A673 (cell line): ENCODE data around the gene THOP1. TPM values are rescaled to one million over a fixed set of nuclear protein-coding genes. Genes with fewer than 3 reads are reported as not detected.

Experiments
- BruUV-seq: library from RNA; stranded (reverse); fragments of 400-500 nt; replicated peaks from 2 replicates; lab custom pipeline; 2021; lab: Mats Ljungman, UMichigan
- CTCF ChIA-PET: fragments of 300-600 bp; sonication (Branson Sonifier 250); formaldehyde crosslinking; loops from one replicate; lab custom pipeline; 2022; ENCODE audit warnings: antibody characterized with exemption; lab: Charles Lee
- POLR2A ChIA-PET: fragments of 300-600 bp; sonication (Branson Sonifier 250); formaldehyde crosslinking; loops from one replicate; lab custom pipeline; 2022; ENCODE audit warnings: antibody characterized with exemption; ENCODE audit not compliant: low non-redundant PET; lab: Charles Lee
- DNase-seq: peaks from one replicate; pipeline ENCODE4 v3.0.0-alpha.2; 2015; ENCODE audit warnings: low spot score
- H3K27ac ChIP-seq: fragments of 200-600 bp; sonication (generic); 2 replicates; pipeline ENCODE4 v1.5.1; 2016; ENCODE audit warnings: mixed run types, low read depth, mild to moderate bottlenecking, mixed read lengths, antibody characterized with exemption, low read length; ENCODE audit not compliant: poor library complexity, severe bottlenecking
- H3K27me3 ChIP-seq: fragments of 200-600 bp; sonication (generic); replicated peaks from 2 replicates; pipeline ENCODE4 v1.6.1; 2017; ENCODE audit warnings: mixed run types, low read depth, mild to moderate bottlenecking, mixed read lengths, antibody characterized with exemption, low read length; ENCODE audit not compliant: insufficient read depth, poor library complexity
- H3K36me3 ChIP-seq: fragments of 200-600 bp; sonication (generic); 2 replicates; pipeline ENCODE4 v1.6.1; 2016; ENCODE audit warnings: mixed run types, mild to moderate bottlenecking, mixed read lengths, antibody characterized with exemption, low read length; ENCODE audit not compliant: insufficient read depth, poor library complexity, severe bottlenecking
- H3K4me1 ChIP-seq: fragments of 200-600 bp; sonication (generic); 2 replicates; pipeline ENCODE4 v1.6.1; 2017; ENCODE audit warnings: mixed run types, mild to moderate bottlenecking, mixed read lengths, antibody characterized with exemption, low read length; ENCODE audit not compliant: insufficient read depth, poor library complexity, severe bottlenecking
- H3K4me3 ChIP-seq: fragments of 200-600 bp; sonication (generic); 2 replicates; pipeline ENCODE4 v1.5.1; 2016; ENCODE audit warnings: low read depth, mixed run types, mild to moderate bottlenecking, mixed read lengths, low read length; ENCODE audit not compliant: poor library complexity, severe bottlenecking
- H3K9me3 ChIP-seq: fragments of 200-600 bp; sonication (generic); 2 replicates; pipeline ENCODE4 v1.6.1; 2016; ENCODE audit warnings: mixed run types, low read depth, mild to moderate bottlenecking, mixed read lengths, antibody characterized with exemption, low read length; ENCODE audit not compliant: poor library complexity, severe bottlenecking
- CTCF ChIP-seq: fragments of 300-800, 200-600 bp; sonication (generic); conservative IDR thresholded peaks from 2 replicates; pipeline ENCODE4 v1.5.1; 2017; ENCODE audit warnings: low read depth, mild to moderate bottlenecking, antibody characterized with exemption, low read length, moderate library complexity, mixed read lengths
- EZH2 ChIP-seq: fragments of 200-600 bp; sonication (generic); IDR thresholded peaks from 2 replicates; pipeline ENCODE4 v1.6.1; 2017; ENCODE audit warnings: borderline replicate concordance, low read depth, mild to moderate bottlenecking, mixed read lengths, antibody characterized with exemption, low read length; ENCODE audit not compliant: poor library complexity, severe bottlenecking
- intact Hi-C: fragments of 100-400 bp; cut with micrococcal nuclease; formaldehyde crosslinking; loops from one replicate; pipeline ENCODE4 v1.10.0; 2022; ENCODE audit not compliant: unreplicated experiment
- total RNA-seq: library from RNA; stranded (reverse); gene quantifications from 2 replicates; pipeline ENCODE4 v1.2.3, GENCODE V29; 2021

THOP1 gene
- total RNA-seq, 1 experiment from 2014 or later, result 186 TPM

GRCh38 chr19:2754659-2755447, 30.4 kb upstream of the THOP1 start:
- CTCF ChIA-PET, result interaction anchor here (0.6 kb wide), 1 partner anchor 89 kb away, joined by 4 read pairs; no protein-coding TSS in a partner anchor
- no peaks in the 10 kb centered on the region for H3K4me1 ChIP-seq
- H3K27ac ChIP-seq, result no peak overlapping the region
- H3K4me3 ChIP-seq, result no peak overlapping the region
- intact Hi-C loops, result no loop called here
- H3K27me3 ChIP-seq, result no peaks in the 10 kb centered on the region
- no peak for DNase-seq
- POLR2A ChIA-PET, result no interaction called here
- peaks cover 34% of the 10 kb centered on the region for H3K36me3 ChIP-seq
- no peak for TF ChIP-seq CTCF
- TF ChIP-seq EZH2, result no peak
- no peaks in the 10 kb centered on the region for H3K9me3 ChIP-seq
- TSS peak; percentile 49 for BruUV-seq

- BruUV-seq, result no TSS peak
- no peak overlapping the region for H3K4me3 ChIP-seq
- H3K9me3 ChIP-seq, result no peaks in the 10 kb centered on the region
- ChIA-PET CTCF (no interaction called here), POLR2A (no interaction called here)
- H3K27me3 ChIP-seq, result no peaks in the 10 kb centered on the region
- intact Hi-C loops, result no loop called here
- TF ChIP-seq CTCF (no peak), EZH2 (no peak)
- DNase-seq, result no peak
- no peak overlapping the region for H3K27ac ChIP-seq
- no peaks in the 10 kb centered on the region for H3K4me1 ChIP-seq
- peaks cover 34% of the 10 kb centered on the region for H3K36me3 ChIP-seq
Observed at GRCh38 chr19:2755448-2755705, 29.9 kb upstream of the THOP1 start.

- no peaks in the 10 kb centered on the region for H3K27me3 ChIP-seq
- intact Hi-C loops, result no loop called here
- ChIA-PET POLR2A (no interaction called here), CTCF (no interaction called here)
- TF ChIP-seq CTCF (no peak), EZH2 (no peak)
- H3K4me1 ChIP-seq, result no peaks in the 10 kb centered on the region
- peaks cover 35% of the 10 kb centered on the region for H3K36me3 ChIP-seq
- no TSS peak for BruUV-seq
- no peaks in the 10 kb centered on the region for H3K9me3 ChIP-seq
- DNase-seq, result no peak
- no peak overlapping the region for H3K4me3 ChIP-seq
- H3K27ac ChIP-seq, result no peak overlapping the region
Observed at GRCh38 chr19:2755811-2756210, 29.5 kb upstream of the THOP1 start.
